Hepatocyte (in vitro differentiated cells): ENCODE data around the gene PSD2. TPM values are rescaled to one million over a fixed set of nuclear protein-coding genes. Genes with fewer than 3 reads are reported as not detected.

Experiments used
- DNase-seq: peaks from one replicate; pipeline ENCODE4 v3.0.0-alpha.2; 2016; ENCODE audit warnings: low spot score
- H2AFZ ChIP-seq: fragments of 200-600 bp; sonication (generic); 2 replicates; pipeline ENCODE4 v1.6.0; 2016; ENCODE audit warnings: antibody characterized with exemption, mild to moderate bottlenecking
- H3K27ac ChIP-seq: fragments of 200-600 bp; sonication (generic); 2 replicates; pipeline ENCODE4 v1.5.1; 2016; ENCODE audit warnings: mild to moderate bottlenecking
- H3K27me3 ChIP-seq: fragments of 200-600 bp; sonication (generic); 2 replicates; pipeline ENCODE4 v1.6.1; 2016
- H3K36me3 ChIP-seq: fragments of 200-600 bp; sonication (generic); replicated peaks from 2 replicates; pipeline ENCODE4 v1.5.1; 2016; ENCODE audit warnings: low read depth; ENCODE audit not compliant: insufficient read depth
- H3K4me1 ChIP-seq: fragments of 200-600 bp; sonication (generic); 2 replicates; pipeline ENCODE4 v1.5.1; 2016; ENCODE audit warnings: mild to moderate bottlenecking, moderate library complexity; ENCODE audit not compliant: insufficient read depth
- H3K4me2 ChIP-seq: fragments of 200-600 bp; sonication (generic); 2 replicates; pipeline ENCODE4 v1.6.0; 2016
- H3K4me3 ChIP-seq: fragments of 200-600 bp; sonication (generic); 2 replicates; pipeline ENCODE4 v1.5.1; 2016; ENCODE audit warnings: mild to moderate bottlenecking
- H3K79me2 ChIP-seq: fragments of 200-600 bp; sonication (generic); 2 replicates; pipeline ENCODE4 v1.6.0; 2017; ENCODE audit warnings: mild to moderate bottlenecking
- H3K9me2 ChIP-seq: fragments of 200-600 bp; sonication (generic); replicated peaks from 2 replicates; pipeline ENCODE4 v1.6.0; 2017; ENCODE audit warnings: mild to moderate bottlenecking; ENCODE audit not compliant: insufficient read depth
- H3K9me3 ChIP-seq: fragments of 200-600 bp; sonication (generic); 2 replicates; pipeline ENCODE4 v1.5.1; 2016; ENCODE audit warnings: low read depth, mild to moderate bottlenecking
- H4K20me1 ChIP-seq: fragments of 200-600 bp; sonication (generic); 2 replicates; pipeline ENCODE4 v1.6.0; 2016; ENCODE audit warnings: mild to moderate bottlenecking; ENCODE audit not compliant: insufficient read depth, poor library complexity, severe bottlenecking
- CTCF ChIP-seq: fragments of 200-600 bp; sonication (generic); IDR thresholded peaks from 2 replicates; pipeline ENCODE4 v1.5.1; 2016; ENCODE audit warnings: antibody characterized with exemption, mild to moderate bottlenecking; ENCODE audit not compliant: poor library complexity
- EZH2 ChIP-seq: fragments of 200-600 bp; sonication (generic); IDR thresholded peaks from 2 replicates; pipeline ENCODE4 v1.6.1; 2016; ENCODE audit warnings: antibody characterized with exemption, mild to moderate bottlenecking, borderline replicate concordance
- EZH2phosphoT487 ChIP-seq: fragments of 200-600 bp; sonication (generic); IDR thresholded peaks from one replicate; pipeline ENCODE4 v1.6.1; 2018; ENCODE audit warnings: antibody characterized with exemption, mild to moderate bottlenecking, low read depth, moderate library complexity; ENCODE audit not compliant: unreplicated experiment, severe bottlenecking
- WGBS: methylation state at CpG from one replicate; pipeline ENCODE4 v1.1.6; 2016; ENCODE audit warnings: low lambda C conversion rate; ENCODE audit errors: missing lambda C conversion rate; 5-methylcytosine and 5-hydroxymethylcytosine counted together
- polyA plus RNA-seq: library from polyadenylated mRNA; unstranded; fragments of >200 nt; fragmentation: Nextera tagmentation; extraction: Ambion mirVana; gene quantifications from 2 replicates; pipeline ENCODE4 v1.2.1, GENCODE V29; 2016
- total RNA-seq: library from RNA; depleted of rRNA; stranded (reverse); fragments of >200 nt; gene quantifications from 2 replicates; pipeline ENCODE4 v1.2.3, GENCODE V29; 2014

Gene PSD2
- total and polyA plus RNA-seq, 2 experiments from 2014 or later, result not detected

GRCh38 chr5:139763280-139763929, 32.2 kb upstream of the PSD2 start:
- DNase-seq, result no peak
- H3K27ac ChIP-seq, result no peak overlapping the region
- no peaks in the 10 kb centered on the region for H3K36me3 ChIP-seq
- no peaks in the 10 kb centered on the region for H4K20me1 ChIP-seq
- H3K4me2 ChIP-seq, result no peak overlapping the region
- no peak for TF ChIP-seq EZH2
- TF ChIP-seq CTCF, result no peak
- TF ChIP-seq EZH2phosphoT487, result no peak
- peaks cover 21% of the 10 kb centered on the region for H3K27me3 ChIP-seq
- H3K4me1 ChIP-seq, result peaks cover 7% of the 10 kb centered on the region
- H2AFZ ChIP-seq, result no peak overlapping the region
- no peaks in the 10 kb centered on the region for H3K9me3 ChIP-seq
- no peaks in the 10 kb centered on the region for H3K79me2 ChIP-seq
- no peaks in the 10 kb centered on the region for H3K9me2 ChIP-seq
- no peak overlapping the region for H3K4me3 ChIP-seq
- WGBS, result 77% methylated on average over 12 of the region's 12 CpGs

- WGBS, result 16% methylated on average over 32 of the region's 45 CpGs
- no peaks in the 10 kb centered on the region for H4K20me1 ChIP-seq
- H3K79me2 ChIP-seq, result no peaks in the 10 kb centered on the region
- H3K9me2 ChIP-seq, result no peaks in the 10 kb centered on the region
- DNase-seq, result peak; percentile 60
- no peak overlapping the region for H2AFZ ChIP-seq
- H3K36me3 ChIP-seq, result no peaks in the 10 kb centered on the region
- TF ChIP-seq CTCF, result no peak
- TF ChIP-seq EZH2phosphoT487, result no peak
- no peak for TF ChIP-seq EZH2
- H3K4me3 ChIP-seq, result no peak overlapping the region
- peaks cover 21% of the 10 kb centered on the region for H3K27me3 ChIP-seq
- H3K27ac ChIP-seq, result no peak overlapping the region
- no peaks in the 10 kb centered on the region for H3K9me3 ChIP-seq
- peak overlapping the region; percentile 46 for H3K4me2 ChIP-seq
- H3K4me1 ChIP-seq, result peaks cover 7% of the 10 kb centered on the region
Observed at GRCh38 chr5:139763930-139764791, 31.4 kb upstream of the PSD2 start.

- Histone ChIP-seq H3K79me2 (no peaks in the 10 kb centered on the region), H3K4me2 (peak overlapping the region; percentile 46)
Observed at GRCh38 chr5:139764886-139765408, 30.7 kb upstream of the PSD2 start.

More at GRCh38 chr5:139764886-139765408, 30.7 kb upstream of the PSD2 start:
- Histone ChIP-seq H3K9me3 (no peaks in the 10 kb centered on the region), H4K20me1 (no peaks in the 10 kb centered on the region), H3K27me3 (peaks cover 21% of the 10 kb centered on the region), H3K27ac (no peak overlapping the region), H2AFZ (no peak overlapping the region), H3K9me2 (no peaks in the 10 kb centered on the region), H3K4me1 (peaks cover 7% of the 10 kb centered on the region), H3K4me3 (no peak overlapping the region), H3K36me3 (no peaks in the 10 kb centered on the region)
- WGBS, result 59% methylated on average over 9 of the region's 11 CpGs
- DNase-seq, result no peak
- TF ChIP-seq EZH2phosphoT487, result no peak
- TF ChIP-seq CTCF, result no peak
- no peak for TF ChIP-seq EZH2
